Osteocyte (in vitro differentiated cells): ENCODE data around the gene GTF2H4. TPM values are rescaled to one million over a fixed set of nuclear protein-coding genes. Genes with fewer than 3 reads are reported as not detected.

Experiments
- DNase-seq: peaks from one replicate; pipeline ENCODE4 v3.0.0; 2021; ENCODE audit warnings: mixed read lengths; ENCODE audit not compliant: unreplicated experiment; ENCODE audit errors: extremely low spot score
- H3K27ac Mint-ChIP-seq: one replicate; pipeline ENCODE4 v1.8.0; 2021; ENCODE audit warnings: mild to moderate bottlenecking, mixed read lengths; ENCODE audit not compliant: unreplicated experiment
- H3K27me3 Mint-ChIP-seq: one replicate; pipeline ENCODE4 v1.8.0; 2021; ENCODE audit warnings: mixed read lengths; ENCODE audit not compliant: unreplicated experiment
- H3K36me3 Mint-ChIP-seq: one replicate; pipeline ENCODE4 v1.8.0; 2021; ENCODE audit warnings: mixed read lengths; ENCODE audit not compliant: unreplicated experiment
- H3K4me1 Mint-ChIP-seq: one replicate; pipeline ENCODE4 v1.8.0; 2021; ENCODE audit warnings: mixed read lengths; ENCODE audit not compliant: unreplicated experiment
- H3K4me3 Mint-ChIP-seq: one replicate; pipeline ENCODE4 v1.8.0; 2021; ENCODE audit warnings: mild to moderate bottlenecking, moderate library complexity, mixed read lengths; ENCODE audit not compliant: unreplicated experiment
- H3K9me3 Mint-ChIP-seq: one replicate; pipeline ENCODE4 v1.8.0; 2021; ENCODE audit warnings: mixed read lengths; ENCODE audit not compliant: unreplicated experiment
- CTCF ChIP-seq: fragments of 200-600 bp; sonication (generic); IDR thresholded peaks from 2 replicates; pipeline ENCODE4 v1.5.0; 2021; ENCODE audit warnings: antibody characterized with exemption, mild to moderate bottlenecking, moderate library complexity
- total RNA-seq: library from RNA; stranded (reverse); gene quantifications from 2 replicates; pipeline ENCODE4 v1.2.1, GENCODE V29; 2021

Gene GTF2H4
- total RNA-seq, 1 donor from 2014 or later: 39.3 TPM

- Mint-ChIP-seq H3K9me3 (no peaks in the 10 kb centered on the region), H3K27me3 (peaks cover 2% of the 10 kb centered on the region), H3K4me3 (no peak overlapping the region), H3K4me1 (peaks cover 4% of the 10 kb centered on the region), H3K36me3 (no peaks in the 10 kb centered on the region), H3K27ac (no peak overlapping the region)
- TF ChIP-seq CTCF: no peak
- no peak for DNase-seq
These were observed 29.3 kb downstream of the GTF2H4 start for GRCh38 chr6:30937265-30937664.

- H3K27me3 Mint-ChIP-seq: peaks cover 2% of the 10 kb centered on the region
- no peaks in the 10 kb centered on the region for H3K9me3 Mint-ChIP-seq
- no peak for TF ChIP-seq CTCF
- no peak overlapping the region for H3K4me3 Mint-ChIP-seq
- no peak overlapping the region for H3K27ac Mint-ChIP-seq
- H3K4me1 Mint-ChIP-seq: peaks cover 11% of the 10 kb centered on the region
- no peaks in the 10 kb centered on the region for H3K36me3 Mint-ChIP-seq
- no peak for DNase-seq
These were observed 30.7 kb downstream of the GTF2H4 start for GRCh38 chr6:30938730-30939129.

- H3K27me3 Mint-ChIP-seq: peaks cover 2% of the 10 kb centered on the region
- no peak for DNase-seq
- peaks cover 11% of the 10 kb centered on the region for H3K4me1 Mint-ChIP-seq
- no peaks in the 10 kb centered on the region for H3K36me3 Mint-ChIP-seq
- TF ChIP-seq CTCF: no peak
- H3K27ac Mint-ChIP-seq: no peak overlapping the region
- H3K4me3 Mint-ChIP-seq: no peak overlapping the region
- H3K9me3 Mint-ChIP-seq: no peaks in the 10 kb centered on the region
These were observed 31.5 kb downstream of the GTF2H4 start for GRCh38 chr6:30939473-30939872.

- no peak for TF ChIP-seq CTCF
- Mint-ChIP-seq H3K4me1 (peaks cover 11% of the 10 kb centered on the region), H3K9me3 (no peaks in the 10 kb centered on the region), H3K27me3 (peaks cover 2% of the 10 kb centered on the region), H3K27ac (no peak within 1 kb of the TSS), H3K4me3 (no peak within 1 kb of the TSS), H3K36me3 (no peaks in the 10 kb centered on the region)
- DNase-seq: no peak
These were observed 32.5 kb downstream of the GTF2H4 start, which contains the start of gene MUCL3 for GRCh38 chr6:30940361-30940986. Gene MUCL3, plus strand, starts transcription at chr6:30940973. Its CDS starts 27 bp downstream, at chr6:30941000.

GRCh38 chr6:30942338-30943060 lies 34.5 kb downstream of the GTF2H4 start:
- Mint-ChIP-seq H3K9me3 (no peaks in the 10 kb centered on the region), H3K27ac (no peak overlapping the region), H3K4me1 (peaks cover 11% of the 10 kb centered on the region), H3K4me3 (no peak overlapping the region), H3K36me3 (no peaks in the 10 kb centered on the region), H3K27me3 (peaks cover 5% of the 10 kb centered on the region)
- no peak for DNase-seq
- TF ChIP-seq CTCF: peak; percentile 63
